ENCODE data around the gene TMEM256.

The TMEM256 gene

GRCh38 chr17:7419819-7420610, 16.1 kb upstream of the TMEM256 start, which contains the start of gene SPEM1:
SPEM1 (plus strand) TSS chr17:7420324; CDS start chr17:7420385, 61 bp downstream.
- DNase-seq (no peak), ATAC-seq (no peak)
- no peaks in the 10 kb centered on the region for H3K27me3 Mint-ChIP-seq
- H3K27ac Mint-ChIP-seq, result peak within 1 kb of the TSS in 1 of 2 donors; percentile 81
- H3K9me3 Mint-ChIP-seq, result no peaks in the 10 kb centered on the region
- H3K4me1 Mint-ChIP-seq, result no peaks in the 10 kb centered on the region
- H3K4me3 Mint-ChIP-seq, result no peak within 1 kb of the TSS

GRCh38 chr17:7418472-7419152, 14.7 kb upstream of the TMEM256 start:
- DNase-seq (no peak), ATAC-seq (no peak)
- no peak overlapping the region for H3K27ac Mint-ChIP-seq
- H3K9me3 Mint-ChIP-seq, result no peaks in the 10 kb centered on the region
- no peaks in the 10 kb centered on the region for H3K27me3 Mint-ChIP-seq
- H3K4me3 Mint-ChIP-seq, result no peak overlapping the region
- no peaks in the 10 kb centered on the region for H3K4me1 Mint-ChIP-seq

GRCh38 chr17:7417056-7417655, 13.3 kb upstream of the TMEM256 start:
- H3K4me1 Mint-ChIP-seq, result no peaks in the 10 kb centered on the region
- ATAC-seq, result peak; percentile 63
- no peak overlapping the region for H3K4me3 Mint-ChIP-seq
- H3K9me3 Mint-ChIP-seq, result no peaks in the 10 kb centered on the region
- DNase-seq, result no peak
- H3K27me3 Mint-ChIP-seq, result no peaks in the 10 kb centered on the region
- no peak overlapping the region for H3K27ac Mint-ChIP-seq

GRCh38 chr17:7416323-7416722, 12.4 kb upstream of the TMEM256 start:
- no peak for ATAC-seq
- no peaks in the 10 kb centered on the region for H3K4me1 Mint-ChIP-seq

GRCh38 chr17:7415784-7416183, 11.9 kb upstream of the TMEM256 start:
- H3K27me3 Mint-ChIP-seq, result no peaks in the 10 kb centered on the region
- no peak for ATAC-seq
- H3K27ac Mint-ChIP-seq, result no peak overlapping the region
- no peak for DNase-seq
- H3K4me3 Mint-ChIP-seq, result no peak overlapping the region
- no peaks in the 10 kb centered on the region for H3K9me3 Mint-ChIP-seq
- H3K4me1 Mint-ChIP-seq, result no peaks in the 10 kb centered on the region

More at GRCh38 chr17:7416323-7416722, 12.4 kb upstream of the TMEM256 start:
- no peak for DNase-seq
- Mint-ChIP-seq H3K27me3 (no peaks in the 10 kb centered on the region), H3K4me3 (no peak overlapping the region), H3K9me3 (no peaks in the 10 kb centered on the region), H3K27ac (no peak overlapping the region)

GRCh38 chr17:7414837-7415236, 10.9 kb upstream of the TMEM256 start:
- Mint-ChIP-seq H3K27ac (no peak overlapping the region), H3K4me3 (no peak overlapping the region), H3K27me3 (no peaks in the 10 kb centered on the region), H3K9me3 (no peaks in the 10 kb centered on the region), H3K4me1 (no peaks in the 10 kb centered on the region)
- no peak for DNase-seq
- ATAC-seq, result no peak

GRCh38 chr17:7413346-7413985, 9.6 kb upstream of the TMEM256 start:
- Mint-ChIP-seq H3K9me3 (no peaks in the 10 kb centered on the region), H3K27me3 (no peaks in the 10 kb centered on the region), H3K4me1 (peaks cover 5% of the 10 kb centered on the region), H3K27ac (no peak overlapping the region), H3K4me3 (no peak overlapping the region)
- ATAC-seq, result no peak
- DNase-seq, result no peak

- Mint-ChIP-seq H3K9me3 (no peaks in the 10 kb centered on the region), H3K4me1 (peaks cover 11% of the 10 kb centered on the region), H3K27ac (no peak overlapping the region), H3K27me3 (no peaks in the 10 kb centered on the region), H3K4me3 (no peak overlapping the region)
- no peak for ATAC-seq
- no peak for DNase-seq
Measured at GRCh38 chr17:7411427-7411750, 7.5 kb upstream of the TMEM256 start.

- DNase-seq, result no peak
- Mint-ChIP-seq H3K4me3 (no peak overlapping the region), H3K4me1 (peaks cover 16% of the 10 kb centered on the region), H3K27me3 (peaks cover 6% of the 10 kb centered on the region), H3K9me3 (no peaks in the 10 kb centered on the region), H3K27ac (no peak overlapping the region)
- no peak for ATAC-seq
Measured at GRCh38 chr17:7410634-7411426, 6.9 kb upstream of the TMEM256 start.

GRCh38 chr17:7409716-7410115, 5.8 kb upstream of the TMEM256 start:
- Mint-ChIP-seq H3K27ac (no peak overlapping the region), H3K9me3 (no peaks in the 10 kb centered on the region), H3K27me3 (peaks cover 10% of the 10 kb centered on the region), H3K4me1 (peaks cover 25% of the 10 kb centered on the region), H3K4me3 (no peak overlapping the region)
- DNase-seq (no peak), ATAC-seq (no peak)

- Mint-ChIP-seq H3K9me3 (no peaks in the 10 kb centered on the region), H3K4me1 (peaks cover 25% of the 10 kb centered on the region), H3K4me3 (peak overlapping the region; percentile 13 to 22), H3K27me3 (peaks cover 10% of the 10 kb centered on the region), H3K27ac (no peak overlapping the region)
- ATAC-seq (no peak), DNase-seq (no peak)
Measured at GRCh38 chr17:7408863-7409262, 5.0 kb upstream of the TMEM256 start.

- ATAC-seq (peak; percentile 11), DNase-seq (peak; percentile 25 to 31)
- Mint-ChIP-seq H3K4me3 (no peak overlapping the region), H3K4me1 (peaks cover 26% of the 10 kb centered on the region), H3K27ac (no peak overlapping the region), H3K27me3 (peaks cover 10% of the 10 kb centered on the region), H3K9me3 (no peaks in the 10 kb centered on the region)
Measured at GRCh38 chr17:7408252-7408727, 4.4 kb upstream of the TMEM256 start.

GRCh38 chr17:7407485-7408251, 3.8 kb upstream of the TMEM256 start, which contains the start of gene NLGN2:
NLGN2 (plus strand) TSS chr17:7407845; CDS start chr17:7408256, 411 bp downstream.
- H3K9me3 Mint-ChIP-seq, result no peaks in the 10 kb centered on the region
- H3K4me3 Mint-ChIP-seq, result peak within 1 kb of the TSS; percentile 63 to 69
- ATAC-seq (no peak), DNase-seq (no peak)
- H3K4me1 Mint-ChIP-seq, result peaks cover 33% of the 10 kb centered on the region
- peaks cover 10% of the 10 kb centered on the region for H3K27me3 Mint-ChIP-seq
- H3K27ac Mint-ChIP-seq, result peak within 1 kb of the TSS in 1 of 2 donors; percentile 37

- Mint-ChIP-seq H3K4me1 (peaks cover 33% of the 10 kb centered on the region), H3K4me3 (no peak overlapping the region), H3K27me3 (peaks cover 10% of the 10 kb centered on the region), H3K9me3 (no peaks in the 10 kb centered on the region), H3K27ac (no peak overlapping the region)
- ATAC-seq (no peak), DNase-seq (no peak)
Measured at GRCh38 chr17:7407082-7407481, 3.2 kb upstream of the TMEM256 start.
